COR-L47 (cell line): Measurements from ENCODE around the gene RELL2.
"Not testable (repeated sequence)": the region's sequence is repeated elsewhere in the genome, so short reads cannot be mapped to it uniquely, and the experiment has no call there.

Source experiments
- DNase-seq: peaks from one replicate; lab custom pipeline; 2025; lab: John Stamatoyannopoulos, UW

Gene RELL2, protein sequence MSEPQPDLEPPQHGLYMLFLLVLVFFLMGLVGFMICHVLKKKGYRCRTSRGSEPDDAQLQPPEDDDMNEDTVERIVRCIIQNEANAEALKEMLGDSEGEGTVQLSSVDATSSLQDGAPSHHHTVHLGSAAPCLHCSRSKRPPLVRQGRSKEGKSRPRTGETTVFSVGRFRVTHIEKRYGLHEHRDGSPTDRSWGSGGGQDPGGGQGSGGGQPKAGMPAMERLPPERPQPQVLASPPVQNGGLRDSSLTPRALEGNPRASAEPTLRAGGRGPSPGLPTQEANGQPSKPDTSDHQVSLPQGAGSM

DNA sequence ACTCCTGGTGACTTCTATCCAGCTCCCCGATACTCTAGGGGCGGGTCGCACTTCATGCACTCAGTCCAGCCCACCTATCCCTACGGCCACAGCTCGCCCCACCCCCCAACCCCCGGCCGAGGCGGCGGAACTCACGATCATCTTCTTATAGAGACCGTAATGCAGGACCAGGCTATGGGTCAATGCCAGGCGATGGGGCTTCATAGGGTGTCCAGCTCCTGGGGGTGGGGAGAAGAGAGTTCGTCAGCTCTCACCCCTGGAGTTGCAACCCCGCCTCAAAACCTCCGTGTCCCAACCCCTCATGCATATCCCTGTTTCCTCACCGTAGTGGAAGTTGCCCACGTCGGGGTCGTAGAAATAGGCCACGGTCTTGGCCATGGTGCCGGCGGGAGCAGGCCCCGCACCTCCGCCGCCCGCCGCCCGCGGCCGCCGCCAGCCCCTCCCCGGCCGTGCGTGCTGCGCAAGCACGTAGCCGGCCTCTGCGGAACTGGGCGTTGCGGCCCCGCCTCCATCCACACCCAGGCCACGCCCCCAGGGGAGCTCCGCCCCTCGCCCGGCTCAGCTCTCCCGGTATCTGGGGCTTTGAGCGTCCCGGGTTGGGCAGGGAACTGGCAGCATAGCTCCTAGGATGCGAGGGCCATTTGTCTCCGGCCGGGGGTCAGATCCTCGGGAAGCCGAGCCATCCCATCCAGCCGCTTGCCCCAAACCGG lies at the start of gene RELL2, which contains the start of gene HDAC3:
TSS of gene RELL2 (plus strand) at position 585 of the 710 bp plus-strand sequence. CDS start 1,229 bp downstream, outside the sequence.
TSS of gene HDAC3 (minus strand) at position 437 of the 710 bp plus-strand sequence. CDS start at position 378, 59 bp downstream.
- peak; percentile 79 for DNase-seq

DNA sequence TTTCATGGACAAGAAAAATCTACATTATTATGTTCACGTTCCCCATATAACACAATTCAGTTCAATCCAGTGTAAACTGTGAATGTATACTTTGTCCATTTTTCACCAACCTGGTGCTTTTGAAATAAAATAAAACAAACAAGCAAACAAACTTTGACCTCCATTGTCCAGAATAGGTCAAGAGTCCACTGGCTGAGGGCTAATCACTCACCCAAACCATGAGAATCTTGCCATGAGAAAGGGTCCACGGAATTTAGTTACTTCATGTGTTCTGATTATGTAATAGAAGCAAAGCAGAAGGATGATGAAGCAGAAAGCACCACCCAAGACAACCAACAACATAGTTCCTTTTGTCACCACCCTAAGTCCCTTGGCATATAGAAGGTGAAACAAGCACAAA lies 46.7 kb upstream of the RELL2 start:
- DNase-seq = no peak

DNA sequence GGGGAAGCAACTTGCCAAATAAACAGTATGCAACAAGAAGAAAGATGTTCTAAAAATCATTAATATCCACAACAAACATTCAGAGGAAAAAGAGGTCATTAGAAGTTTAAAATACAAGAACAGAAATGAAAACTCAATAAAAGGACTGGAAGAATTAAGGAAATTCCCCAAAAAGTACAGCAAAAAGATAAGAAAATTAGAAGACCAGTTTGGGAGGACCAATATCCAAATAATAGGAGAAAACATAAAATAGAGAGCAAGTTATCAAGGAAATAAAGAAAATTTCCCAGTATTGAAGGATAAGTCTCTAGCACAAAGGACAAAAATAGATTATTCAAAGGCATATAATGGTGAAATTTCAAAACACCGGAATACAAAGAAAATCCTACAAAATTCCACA lies 39.9 kb upstream of the RELL2 start:
- no peak for DNase-seq

DNA sequence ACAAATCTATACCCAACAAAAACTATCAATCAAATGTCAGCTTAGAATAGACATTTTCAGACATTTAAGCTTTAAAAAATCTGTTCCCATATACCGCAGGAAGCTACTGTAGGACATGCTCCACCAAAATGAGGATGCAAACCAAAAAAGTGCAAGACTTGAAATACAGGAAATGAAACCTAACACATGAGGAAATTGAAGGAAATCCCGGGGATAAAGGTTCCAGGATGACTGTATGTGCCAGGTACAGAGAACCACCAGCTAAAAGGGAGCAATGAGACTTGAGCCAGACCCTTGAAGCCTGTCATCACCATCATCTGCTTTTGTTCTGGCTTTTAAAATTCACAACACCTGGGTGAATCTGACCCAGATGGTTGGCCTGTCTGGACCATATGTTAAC lies 39.4 kb upstream of the RELL2 start:
- no peak for DNase-seq

DNA sequence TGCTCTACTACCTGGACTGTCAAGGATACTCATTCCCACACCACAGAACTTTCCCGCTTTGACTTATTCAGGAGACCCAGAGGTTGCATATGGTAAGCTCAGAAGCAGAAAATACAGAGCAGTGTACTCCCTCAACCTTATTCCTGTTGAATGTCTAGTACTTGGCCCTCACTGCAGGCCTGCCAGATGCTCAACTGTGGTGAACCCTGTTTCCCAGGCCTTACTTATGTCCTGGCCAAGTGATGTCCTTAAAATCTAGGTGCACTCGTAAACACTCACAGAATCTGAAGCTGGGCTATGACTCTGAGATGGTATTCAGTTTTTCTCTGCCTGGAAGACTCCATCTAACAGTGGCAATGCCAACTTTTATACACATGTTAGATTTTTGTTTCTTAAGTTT lies 39.0 kb upstream of the RELL2 start:
- no peak for DNase-seq

DNA sequence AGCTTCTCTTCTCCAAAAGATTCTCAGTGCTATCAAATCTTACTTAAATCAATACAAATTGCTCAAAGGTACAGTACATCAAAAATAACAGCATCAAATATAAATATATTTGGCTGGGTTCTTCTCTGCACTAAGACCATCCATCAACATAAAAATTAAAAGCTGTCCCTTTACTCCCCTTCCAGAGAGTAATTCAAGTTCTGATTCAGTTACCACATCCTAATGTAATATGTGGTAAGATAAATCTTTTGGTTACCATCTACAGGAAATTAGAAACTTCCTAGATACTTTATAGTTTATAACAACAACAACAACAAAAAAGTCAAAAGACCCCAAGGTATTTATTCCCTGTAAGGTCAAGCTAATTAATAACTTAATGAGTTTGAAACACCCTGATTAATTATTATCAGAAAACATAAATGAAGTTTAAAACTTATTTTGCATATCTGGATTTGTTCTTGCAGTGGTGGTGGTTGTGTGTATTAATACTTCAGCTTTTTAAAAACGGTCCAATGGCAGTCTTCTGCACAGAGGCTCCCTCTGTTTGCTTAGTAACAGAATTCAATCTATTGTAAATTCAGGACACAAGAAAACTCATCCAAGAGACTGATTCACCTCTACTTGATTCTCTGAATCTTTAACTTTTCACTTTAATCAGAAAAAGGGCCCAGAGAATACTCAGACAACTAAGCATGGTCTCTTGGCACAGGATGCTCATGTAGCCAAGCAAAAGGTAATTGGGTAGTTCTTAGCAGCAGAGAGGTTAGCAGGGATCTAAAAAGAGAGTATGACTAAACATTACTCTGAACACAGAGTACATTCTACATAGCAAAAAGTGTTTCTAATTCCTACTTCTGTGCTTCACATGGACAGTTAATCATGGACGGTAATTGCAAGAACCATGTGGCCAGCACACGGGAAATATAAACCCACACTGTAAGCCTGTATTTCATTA lies 38.1 kb upstream of the RELL2 start:
- no peak for DNase-seq

DNA sequence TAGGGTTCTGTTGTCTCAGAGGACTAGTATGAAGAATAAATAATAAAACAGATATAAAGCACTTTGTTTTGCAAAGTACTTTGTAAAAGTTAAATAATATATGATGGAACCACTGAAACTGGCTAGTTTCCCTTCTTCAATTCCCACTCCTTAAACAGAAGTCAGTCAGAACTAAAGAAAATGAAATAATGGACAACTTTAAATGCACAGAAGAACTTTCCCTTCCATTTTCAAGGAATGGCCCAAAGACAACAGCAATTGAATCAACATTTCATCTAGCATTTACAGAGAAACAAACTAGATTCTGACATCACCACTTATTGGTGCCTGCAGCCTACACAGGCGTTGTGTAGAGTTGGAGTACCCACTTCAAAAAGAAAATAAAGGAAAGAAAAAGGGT lies 34.2 kb upstream of the RELL2 start:
- DNase-seq = no peak

DNA sequence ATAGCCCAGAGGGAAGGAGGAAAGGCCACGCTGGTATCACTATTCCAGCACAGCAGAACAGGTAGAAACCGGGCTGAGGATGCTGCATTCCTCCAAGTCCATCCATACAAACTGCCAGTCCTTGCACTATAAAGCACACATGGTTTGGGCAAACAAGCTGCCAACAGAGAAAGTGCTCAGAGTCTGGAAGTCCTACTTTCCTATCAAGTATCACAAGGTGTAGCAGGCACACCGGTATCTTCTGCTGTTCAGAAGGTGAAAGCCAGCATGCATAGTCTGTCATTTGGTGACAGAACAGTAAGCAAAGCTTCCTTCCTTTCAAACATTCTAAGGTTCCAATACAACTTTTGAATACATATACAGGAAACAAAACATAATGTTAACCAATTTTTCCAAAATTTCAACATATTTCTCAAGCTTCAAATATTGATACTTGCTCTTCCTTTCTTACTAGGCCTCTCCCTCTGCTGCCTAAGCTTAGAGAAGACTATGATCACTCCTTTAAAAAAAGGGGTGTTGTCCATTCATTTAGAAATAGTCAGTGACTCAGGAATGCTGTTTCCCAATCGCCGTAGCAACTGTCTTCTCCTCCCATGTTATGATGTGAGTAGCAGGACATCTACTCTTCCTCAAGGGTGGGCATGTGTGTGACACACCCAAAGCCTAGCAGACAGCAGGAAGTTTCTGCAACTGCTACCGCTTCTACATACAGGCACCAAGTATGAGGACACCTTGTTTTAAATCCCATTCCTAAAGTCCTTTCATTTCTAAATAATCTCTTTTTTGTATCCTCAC lies 32.7 kb upstream of the RELL2 start:
- no peak for DNase-seq

DNA sequence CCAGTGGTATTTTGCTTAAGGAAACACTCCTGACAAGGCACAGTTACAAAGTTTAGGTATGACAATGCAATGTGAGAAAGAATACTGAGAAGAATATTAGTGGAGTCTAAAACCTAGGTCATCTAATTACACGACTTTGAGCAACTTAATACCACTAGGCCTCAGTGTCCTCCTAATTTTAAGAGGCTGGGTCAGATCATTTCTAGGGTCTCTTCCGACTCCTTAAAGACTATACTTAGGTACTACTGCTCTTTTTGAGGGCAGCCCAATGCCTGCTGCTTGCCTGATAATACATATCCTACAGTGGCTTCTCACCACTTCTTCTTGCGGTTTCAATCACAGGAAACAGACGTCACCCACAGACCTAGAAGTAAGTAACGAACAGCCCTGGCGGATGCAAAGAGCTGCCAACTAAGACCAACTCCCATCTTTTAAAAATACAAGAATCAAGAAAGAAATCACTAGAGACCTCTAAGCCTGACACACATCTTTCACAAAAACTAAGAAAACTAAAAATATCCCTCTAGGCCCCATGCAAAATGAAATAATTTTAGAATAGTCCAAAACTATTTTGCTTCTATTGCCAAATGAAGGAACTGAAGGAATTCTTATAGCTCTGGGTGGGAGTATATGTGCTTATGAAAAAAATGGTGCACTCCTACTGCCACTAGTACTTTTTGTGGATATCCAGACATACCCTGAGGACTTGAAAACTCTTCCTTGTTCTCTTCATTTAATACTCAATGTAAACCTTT lies 31.1 kb upstream of the RELL2 start:
- DNase-seq = no peak

DNA sequence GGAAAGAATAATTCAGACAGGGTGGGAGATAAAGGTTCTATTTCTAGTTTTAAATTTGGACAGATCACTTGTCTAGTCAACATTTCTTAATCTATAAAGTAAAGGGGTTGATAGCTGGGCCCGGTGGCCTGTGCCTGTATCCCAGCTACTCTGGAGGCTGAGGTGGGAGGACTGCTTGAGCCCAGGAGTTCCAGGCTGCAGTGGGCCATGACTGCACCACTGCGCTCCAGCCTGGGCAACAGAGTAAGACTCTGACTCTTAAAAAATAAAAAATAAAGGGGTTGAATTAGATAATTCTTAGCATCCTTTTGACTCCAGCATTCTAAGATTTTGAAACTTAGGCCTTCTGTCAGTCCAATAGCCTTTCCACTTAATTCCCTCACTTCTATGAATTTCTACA lies 28.8 kb upstream of the RELL2 start:
- DNase-seq = no peak

DNA sequence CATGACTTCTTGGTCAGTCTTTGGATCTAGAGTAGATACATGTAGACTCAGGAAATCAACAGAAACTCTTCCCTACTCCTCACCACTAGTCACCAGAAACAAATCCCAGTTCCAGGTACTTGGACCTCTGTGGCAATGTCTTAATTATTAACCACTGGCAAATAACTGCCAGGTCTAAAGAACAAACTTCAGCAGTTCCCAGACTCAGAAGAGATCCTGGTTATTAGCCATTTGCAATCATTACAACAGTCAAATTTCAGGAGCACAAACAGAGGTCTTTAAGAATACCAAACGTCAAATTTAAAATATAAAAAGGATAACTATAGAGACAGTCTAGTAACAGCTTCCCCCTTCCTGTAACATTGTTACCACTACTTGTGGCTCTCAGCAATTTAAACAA lies 28.2 kb upstream of the RELL2 start:
- no peak for DNase-seq

DNA sequence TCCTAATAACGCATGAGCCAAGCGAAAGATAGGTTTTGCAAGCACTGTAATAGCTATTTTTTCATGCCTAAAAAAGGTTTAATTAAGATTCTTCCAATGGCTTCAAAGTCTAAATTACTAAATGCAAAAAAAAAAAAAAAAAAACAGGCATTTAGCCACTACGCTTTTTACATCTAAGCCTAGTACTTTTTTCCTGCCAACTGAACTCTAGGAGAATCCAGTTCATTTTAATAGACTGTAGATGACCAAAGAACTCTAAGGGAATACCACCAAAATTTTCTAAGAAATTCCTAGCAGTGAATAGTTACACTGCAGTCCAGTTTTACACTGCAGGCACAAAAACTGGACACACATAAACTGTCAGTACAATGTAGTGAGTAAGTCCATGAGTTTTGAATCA lies 27.8 kb upstream of the RELL2 start:
- no peak for DNase-seq

DNA sequence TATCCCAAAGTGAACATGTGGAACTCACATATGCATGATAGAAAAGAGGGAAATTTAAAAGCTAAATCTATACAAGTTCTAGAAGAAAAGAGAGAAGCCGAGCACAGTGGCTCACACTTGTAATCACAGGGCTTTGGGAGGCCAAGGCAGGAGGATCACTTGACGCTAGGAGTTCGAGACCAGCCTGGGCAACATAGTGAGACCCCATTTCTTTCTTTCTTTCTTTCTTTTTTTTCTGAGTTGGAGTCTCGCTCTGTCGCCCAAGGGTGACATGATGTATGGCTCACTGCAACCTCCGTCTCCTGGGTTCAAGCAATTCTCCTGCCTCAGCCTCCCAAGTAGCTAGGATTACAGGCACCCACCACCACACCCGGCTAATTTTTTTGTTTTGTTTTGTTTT lies 26.9 kb upstream of the RELL2 start:
- not testable (repeated sequence) for DNase-seq

DNA sequence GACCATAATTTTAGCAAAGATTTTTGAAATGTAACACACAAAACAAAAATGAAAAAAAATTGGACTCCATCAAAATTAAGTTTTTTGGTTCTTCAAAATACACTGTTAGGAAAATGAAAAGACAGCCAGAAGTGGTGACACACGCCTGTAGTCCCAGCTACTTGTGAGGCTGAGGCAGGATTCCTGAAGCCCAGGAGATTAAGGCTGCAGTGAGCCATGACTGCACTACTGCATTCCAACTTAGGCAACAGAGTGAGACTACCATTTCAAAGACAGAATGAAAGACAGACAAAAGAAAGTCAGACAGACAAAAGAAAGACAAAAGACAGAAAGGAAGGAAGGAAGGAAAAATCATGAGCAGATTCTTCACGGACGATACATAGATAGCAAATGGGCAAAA lies 25.5 kb upstream of the RELL2 start:
- DNase-seq = no peak

DNA sequence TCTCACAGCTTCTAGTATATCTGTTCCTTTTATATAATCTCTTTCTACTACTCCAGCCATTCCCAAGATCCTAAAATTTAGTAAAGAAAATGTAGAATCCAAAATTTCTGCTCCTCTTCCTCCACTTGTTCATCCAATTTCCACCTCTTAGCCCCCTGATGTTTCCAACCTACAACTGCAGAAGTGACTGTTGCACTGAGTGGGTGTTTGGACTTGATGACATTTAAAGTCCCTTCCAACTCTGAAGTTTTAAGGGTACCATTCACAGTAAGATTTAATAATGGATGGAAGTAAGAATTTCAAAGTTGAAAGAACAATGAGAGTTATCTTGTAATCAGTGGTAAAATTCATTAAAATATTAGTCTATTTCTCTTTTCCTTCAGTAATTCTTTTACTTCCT lies 23.5 kb upstream of the RELL2 start:
- DNase-seq = no peak

DNA sequence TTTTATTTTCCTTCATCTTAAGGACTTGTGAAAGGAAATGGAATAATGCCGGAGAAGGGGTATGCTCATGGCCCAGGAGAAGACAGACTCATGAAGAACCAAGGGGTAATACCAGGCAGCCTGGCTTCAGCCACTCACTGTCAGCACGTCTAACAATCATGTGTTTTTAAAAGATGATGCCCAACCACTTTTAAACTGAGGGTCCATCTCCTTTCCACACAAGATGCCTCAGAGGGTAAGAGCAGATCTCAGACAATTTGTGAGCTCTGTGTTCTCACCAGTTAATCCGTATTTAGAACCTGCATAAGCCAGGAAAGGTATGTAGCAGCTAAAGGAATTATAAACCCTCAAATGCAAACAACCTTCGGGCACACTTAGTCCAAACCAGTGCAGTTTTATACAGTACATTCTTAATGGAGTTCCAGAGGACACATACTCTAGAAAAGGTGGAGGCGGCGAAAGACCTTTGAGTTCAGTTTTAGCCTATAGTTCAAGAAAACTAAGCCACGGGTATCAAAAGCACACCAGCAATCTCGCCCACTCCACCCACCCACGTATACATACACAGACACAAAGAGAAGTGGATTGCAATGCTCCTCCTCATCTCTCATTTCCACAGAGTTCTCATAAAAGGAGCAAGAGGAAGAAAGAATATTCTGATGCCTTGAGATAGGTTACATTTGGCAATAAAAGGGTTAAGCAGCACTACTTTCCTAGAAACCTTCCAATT lies 20.6 kb upstream of the RELL2 start:
- no peak for DNase-seq

DNA sequence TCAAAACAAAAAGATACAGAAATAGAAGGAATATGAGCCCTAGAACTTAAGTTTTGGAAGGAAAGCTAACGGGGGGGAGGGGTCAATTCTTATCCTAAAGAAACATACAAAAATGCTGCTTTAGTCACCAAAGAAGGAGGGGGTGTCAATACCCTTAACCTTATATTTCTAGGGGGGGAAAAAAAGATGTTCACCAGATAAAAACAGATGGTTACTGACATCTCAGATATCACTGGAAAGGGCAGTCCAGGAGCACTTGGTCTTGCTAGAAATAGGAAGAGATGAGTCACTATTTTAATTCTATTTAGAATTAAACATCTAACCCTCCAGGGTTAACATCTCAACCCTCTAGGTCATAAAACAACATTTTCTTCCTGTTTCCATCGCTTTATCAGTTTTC lies 19.7 kb upstream of the RELL2 start:
- no peak for DNase-seq

DNA sequence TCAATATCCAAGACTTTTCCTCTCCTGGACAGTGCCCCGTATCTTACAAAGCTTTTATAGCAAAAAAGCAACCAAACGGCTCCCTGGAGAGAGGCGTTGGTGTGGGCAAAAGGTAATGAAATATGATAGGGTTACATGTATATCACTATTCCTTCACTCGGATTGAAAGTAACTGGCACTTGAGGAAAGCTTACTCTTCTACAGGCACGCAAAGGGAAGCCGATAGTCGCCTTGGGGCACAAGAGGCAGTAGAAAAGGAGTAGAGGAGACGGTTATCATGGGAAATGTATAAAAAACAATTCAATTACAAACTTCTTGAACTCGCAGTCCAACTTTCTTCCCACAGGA lies 19.1 kb upstream of the RELL2 start:
- DNase-seq = no peak

DNA sequence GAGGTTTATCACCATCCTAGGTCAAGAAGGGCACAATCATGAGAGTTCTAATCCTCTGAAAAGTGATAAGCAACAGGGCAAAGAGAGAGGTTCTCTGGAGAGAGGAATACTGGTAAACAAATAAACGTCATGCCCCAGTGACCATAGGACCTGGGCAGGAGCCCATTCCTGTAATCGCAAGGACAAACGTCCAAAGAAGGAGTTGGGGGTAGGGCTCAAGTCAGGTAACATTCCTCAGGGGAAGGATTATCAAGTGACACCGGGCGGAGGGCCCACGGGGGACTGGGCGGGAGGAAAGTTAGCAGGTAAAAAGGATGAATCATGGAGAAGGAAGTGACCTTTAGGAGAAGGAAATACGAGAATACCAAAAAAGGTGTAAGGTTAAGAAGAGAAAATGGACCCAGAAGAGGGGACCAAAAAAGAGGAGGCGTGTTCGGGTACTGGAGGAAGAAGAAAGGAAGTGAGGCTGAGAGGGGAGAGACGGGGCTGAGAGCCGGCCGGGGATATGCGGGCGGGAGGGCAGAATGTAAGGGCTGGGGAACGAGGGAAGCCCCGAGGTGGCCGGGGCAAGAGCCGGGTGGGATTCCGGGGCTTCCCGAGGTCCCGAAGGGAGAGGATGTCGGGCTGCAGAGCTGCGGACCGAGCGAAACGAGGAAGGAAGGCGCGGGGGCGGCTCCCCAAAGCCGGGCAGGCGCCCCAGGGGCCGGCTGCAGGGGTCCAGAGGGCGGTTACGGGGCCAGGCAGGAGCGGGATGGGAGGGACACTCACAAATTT lies 18.6 kb upstream of the RELL2 start:
- DNase-seq = peak; percentile 59
